SK-N-SH (cell line): Measurements from ENCODE around the gene DCLK3.

ENCODE experiments used
- CHD2 ChIP-seq: fragments of 150-350 bp; IDR thresholded peaks from 2 replicates; pipeline ENCODE4 v1.6.1; 2018; ENCODE audit warnings: low read length; ENCODE audit not compliant: partially characterized antibody
- CTCF ChIP-seq: fragments of 200-600 bp; sonication (generic); IDR thresholded peaks from 2 replicates; pipeline ENCODE4 v1.6.1; 2017; ENCODE audit warnings: antibody characterized with exemption, mild to moderate bottlenecking, moderate library complexity
- EZH2phosphoT487 ChIP-seq: fragments of 200-600 bp; sonication (generic); IDR thresholded peaks from 2 replicates; pipeline ENCODE4 v1.6.1; 2017; ENCODE audit warnings: low read depth, mixed run types, mild to moderate bottlenecking, antibody characterized with exemption, moderate library complexity, borderline replicate concordance
- FOSL2 ChIP-seq: IDR thresholded peaks from 2 replicates; pipeline ENCODE4 v1.4.0; 2012; ENCODE audit warnings: low read depth, mild to moderate bottlenecking, moderate library complexity, borderline replicate concordance
- JUND ChIP-seq: IDR thresholded peaks from 2 replicates; pipeline ENCODE4 v1.4.0; 2012
- PBX3 ChIP-seq: IDR thresholded peaks from 2 replicates; pipeline ENCODE4; 2012
- RAD21 ChIP-seq: IDR thresholded peaks from 2 replicates; pipeline ENCODE4 v1.6.1; 2012; ENCODE audit warnings: mild to moderate bottlenecking, low read length
- RCOR1 ChIP-seq: fragments of 150-350 bp; IDR thresholded peaks from 2 replicates; pipeline ENCODE4 v1.6.1; 2017; ENCODE audit warnings: antibody characterized with exemption, low read length
- SIN3A ChIP-seq: IDR thresholded peaks from 2 replicates; pipeline ENCODE4 v1.6.1; 2012; ENCODE audit warnings: low read depth, mild to moderate bottlenecking, low read length, moderate library complexity, borderline replicate concordance
- TAF1 ChIP-seq: IDR thresholded peaks from 2 replicates; pipeline ENCODE4 v1.6.1; 2012; ENCODE audit warnings: low read depth, mild to moderate bottlenecking, low read length, moderate library complexity, borderline replicate concordance
- USF1 ChIP-seq: IDR thresholded peaks from 2 replicates; pipeline ENCODE4 v1.4.0; 2012; ENCODE audit warnings: low read depth, borderline replicate concordance
- YY1 ChIP-seq: IDR thresholded peaks from 2 replicates; pipeline ENCODE4 v1.4.0; 2012; ENCODE audit warnings: low read depth, mild to moderate bottlenecking
- TF ChIP-seq, protein P1 (sequence below): fragments of 150-350 bp; IDR thresholded peaks from 2 replicates; pipeline ENCODE4 v1.6.1; 2017; ENCODE audit warnings: antibody characterized with exemption, low read length, low read depth, borderline replicate concordance

GRCh38 chr3:36713904-36714303 lies 50.4 kb downstream of the DCLK3 start:
- TF ChIP-seq CTCF: no peak
- no peak for TF ChIP-seq PBX3
- TF ChIP-seq EZH2phosphoT487: no peak
- TF ChIP-seq SIN3A: no peak
- TF ChIP-seq JUND: no peak
- TF ChIP-seq, protein P1, sequence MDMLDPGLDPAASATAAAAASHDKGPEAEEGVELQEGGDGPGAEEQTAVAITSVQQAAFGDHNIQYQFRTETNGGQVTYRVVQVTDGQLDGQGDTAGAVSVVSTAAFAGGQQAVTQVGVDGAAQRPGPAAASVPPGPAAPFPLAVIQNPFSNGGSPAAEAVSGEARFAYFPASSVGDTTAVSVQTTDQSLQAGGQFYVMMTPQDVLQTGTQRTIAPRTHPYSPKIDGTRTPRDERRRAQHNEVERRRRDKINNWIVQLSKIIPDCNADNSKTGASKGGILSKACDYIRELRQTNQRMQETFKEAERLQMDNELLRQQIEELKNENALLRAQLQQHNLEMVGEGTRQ: no peak
- no peak for TF ChIP-seq RAD21
- no peak for TF ChIP-seq YY1
- TF ChIP-seq FOSL2: no peak
- TF ChIP-seq RCOR1: no peak
- TF ChIP-seq TAF1: no peak
- no peak for TF ChIP-seq USF1
- TF ChIP-seq CHD2: no peak
